SW 1271 (cell line): ENCODE data around the gene ANXA2R.
A peak's percentile ranks its signal among the peaks of the same experiment; 100 is the strongest.
"Not testable (repeated sequence)": the region's sequence is repeated elsewhere in the genome, so short reads cannot be mapped to it uniquely, and the experiment has no call there.

Source experiments
- DNase-seq, 2 experiments: peaks; one replicate each; lab custom pipeline; 2025; lab: John Stamatoyannopoulos, UW

Gene ANXA2R

GRCh38 chr5:43060020-43060419 lies 19.9 kb upstream of the ANXA2R start:
- not testable (repeated sequence) for DNase-seq

GRCh38 chr5:43055098-43055497 lies 15.0 kb upstream of the ANXA2R start:
- not testable (repeated sequence) for DNase-seq

- DNase-seq, result no peak
Measured at GRCh38 chr5:43051684-43052083, 11.6 kb upstream of the ANXA2R start.

GRCh38 chr5:43050384-43050783 lies 10.3 kb upstream of the ANXA2R start:
- no peak for DNase-seq

- no peak for DNase-seq
Measured at GRCh38 chr5:43049236-43049635, 9.1 kb upstream of the ANXA2R start.

GRCh38 chr5:43046474-43046873 lies 6.4 kb upstream of the ANXA2R start:
- DNase-seq, result no peak

GRCh38 chr5:43045236-43045635 lies 5.1 kb upstream of the ANXA2R start:
- DNase-seq, result no peak

- DNase-seq, result no peak
Measured at GRCh38 chr5:43044181-43044914, 4.2 kb upstream of the ANXA2R start.

GRCh38 chr5:43043400-43043756 lies 3.3 kb upstream of the ANXA2R start:
- DNase-seq, result no peak

DNA sequence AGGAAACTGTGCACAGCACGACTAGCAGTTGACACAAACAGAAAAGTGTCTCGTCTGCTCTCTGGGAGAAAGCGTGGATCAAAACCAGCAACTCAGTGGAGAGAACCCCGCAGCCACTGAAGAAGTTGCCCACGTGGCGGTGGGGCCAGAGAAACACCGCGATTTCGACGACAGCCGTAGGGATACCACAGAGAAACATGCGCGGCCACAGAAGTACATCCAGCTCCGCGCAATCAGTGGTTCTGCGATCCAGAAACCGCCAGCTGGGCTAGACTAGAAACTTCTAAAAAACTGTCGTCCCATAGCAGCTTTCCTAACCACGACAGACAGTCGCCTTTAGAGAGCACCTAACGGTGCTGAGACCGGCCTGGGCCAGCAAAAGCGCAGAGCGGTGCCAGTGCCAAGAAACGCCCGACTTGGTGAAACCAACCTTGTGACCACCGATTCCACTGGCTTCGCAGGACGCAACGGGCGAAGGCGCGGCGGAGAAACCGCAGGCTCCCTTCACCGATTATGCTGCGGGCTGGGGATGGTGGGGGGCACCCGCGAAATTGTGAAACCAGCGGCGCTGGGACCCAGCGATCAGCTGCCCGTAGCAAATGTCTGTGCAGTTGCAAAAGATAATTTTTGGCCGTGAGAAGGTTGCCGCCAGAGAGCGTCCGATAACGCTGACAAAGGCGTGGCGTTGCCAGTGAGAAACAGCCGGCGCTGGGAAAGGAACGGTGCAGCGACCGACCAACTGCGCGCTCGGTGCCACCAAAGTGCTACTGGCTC lies 2.7 kb upstream of the ANXA2R start:
- DNase-seq, result peak; percentile 80 to 85

DNA sequence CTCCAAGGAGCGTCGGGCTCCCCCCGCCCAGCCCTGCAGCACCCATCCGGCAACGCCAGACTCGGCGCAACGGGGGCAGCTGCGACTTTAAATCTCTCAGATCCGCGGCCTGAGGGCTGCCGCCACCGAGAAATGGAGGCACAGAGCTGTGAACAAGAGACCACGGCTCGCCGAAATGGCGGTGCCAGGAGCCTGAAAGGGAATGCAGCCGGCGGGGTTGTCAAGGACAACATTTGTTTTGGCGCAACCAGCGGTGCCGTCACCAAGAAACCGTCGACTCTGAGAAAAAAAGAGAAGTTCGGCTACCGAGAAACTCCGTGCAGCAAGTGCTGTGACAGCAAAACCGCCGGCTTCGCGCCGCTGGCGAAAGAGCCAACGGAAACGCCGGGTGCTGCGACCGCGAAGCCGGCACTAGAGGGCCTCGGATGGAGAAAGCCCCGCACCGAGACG lies 2.1 kb upstream of the ANXA2R start:
- peak; percentile 73 to 84 for DNase-seq

DNA sequence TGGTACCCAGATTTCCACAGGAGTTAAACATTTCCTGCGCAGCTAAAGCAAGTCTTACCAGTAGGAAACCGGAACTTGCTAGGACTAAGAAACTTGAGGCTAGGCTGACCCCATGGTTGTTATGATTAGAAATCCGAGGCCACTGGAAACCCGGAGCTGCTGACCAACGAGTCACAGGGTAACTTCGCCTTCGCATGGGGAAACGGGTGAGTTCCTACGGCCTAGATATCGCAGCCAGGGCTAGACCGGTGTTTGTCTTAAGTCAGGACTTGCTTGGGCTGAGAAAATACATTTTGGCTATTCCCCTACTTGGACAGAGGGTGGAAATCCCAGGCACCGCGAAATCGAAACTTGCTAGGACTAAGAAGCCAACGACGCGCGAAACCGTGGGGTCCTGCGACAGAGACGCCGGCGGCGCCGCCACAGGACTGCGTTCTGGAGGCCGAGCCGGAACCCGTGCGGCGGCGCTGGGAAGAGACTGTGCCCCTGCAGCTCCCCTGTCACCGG lies 1.6 kb upstream of the ANXA2R start:
- DNase-seq, result peak; percentile 82 to 91

- peak in 1 of 2 experiments; percentile 82 for DNase-seq
Measured at GRCh38 chr5:43041110-43041668, 1.1 kb upstream of the ANXA2R start.

GRCh38 chr5:43039471-43040286 lies 440 bp downstream of the ANXA2R start:
- DNase-seq, result peak; percentile 67 to 93

- no peak for DNase-seq
Measured at GRCh38 chr5:43039152-43039470, 1.0 kb downstream of the ANXA2R start.

DNA sequence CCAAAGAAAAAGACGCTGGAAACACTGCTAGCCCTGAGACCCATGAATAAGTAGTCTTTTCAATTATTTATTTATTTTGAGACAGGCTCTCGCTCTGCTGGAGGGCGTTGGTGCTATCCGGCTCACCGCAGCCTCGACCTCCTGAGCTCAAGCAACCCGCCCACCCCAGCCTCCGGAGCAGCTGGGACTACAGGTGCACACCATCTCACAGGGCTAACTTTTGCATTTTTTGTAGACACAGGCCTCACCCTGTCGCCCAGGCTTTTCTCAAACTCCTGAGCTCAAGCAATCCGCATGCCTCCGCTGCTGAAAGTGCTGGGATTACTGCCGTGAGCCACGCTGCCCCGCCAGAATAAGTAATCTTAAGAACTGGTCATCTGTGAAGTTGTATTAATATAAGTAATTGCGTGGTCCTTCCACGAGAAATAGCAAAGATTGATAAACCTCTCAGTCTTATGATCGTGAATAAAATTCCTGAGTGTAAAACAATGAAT lies 1.6 kb downstream of the ANXA2R start:
- DNase-seq, result no peak

DNA sequence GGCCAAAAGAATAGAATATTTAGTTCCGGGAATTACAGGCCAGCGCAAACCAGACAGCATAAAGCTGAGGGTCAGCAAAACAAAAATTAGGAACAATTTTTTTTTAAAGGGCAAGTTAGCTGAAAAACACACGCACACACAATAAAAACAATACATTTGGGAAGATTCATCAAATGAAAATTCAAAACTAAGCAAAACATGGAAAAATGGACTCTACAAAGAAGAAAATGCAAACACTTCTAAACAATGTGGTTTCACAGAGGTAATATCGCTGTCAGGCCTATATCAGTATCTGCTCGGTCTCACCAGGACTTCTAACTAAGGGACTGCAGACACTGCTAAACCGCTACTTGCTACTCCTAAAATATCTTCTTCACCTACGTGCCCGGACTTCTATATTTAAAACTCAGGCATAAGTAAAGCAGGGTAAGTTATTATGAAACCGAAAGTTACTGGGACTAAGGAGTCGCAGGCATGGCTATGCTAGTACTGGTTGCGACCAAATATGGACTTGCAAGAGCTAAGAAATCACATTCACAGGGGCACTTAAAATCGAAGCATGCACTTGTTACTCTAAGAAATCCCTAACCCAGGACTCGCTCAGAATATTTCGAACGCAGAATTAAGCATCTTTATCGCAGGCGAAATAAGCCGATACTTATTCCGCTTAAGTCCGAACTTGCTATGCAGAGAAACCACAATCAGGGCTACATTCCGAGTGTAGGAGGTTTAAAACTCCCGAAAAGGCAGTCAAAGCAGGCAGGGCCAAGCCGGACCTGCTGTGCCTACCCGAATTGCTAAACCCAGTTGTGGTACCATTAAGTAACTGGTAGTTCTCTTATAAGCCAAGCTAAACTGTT lies 2.3 kb downstream of the ANXA2R start:
- peak in 1 of 2 experiments; percentile 68 for DNase-seq

- DNase-seq, result peak in 1 of 2 experiments; percentile 19
Measured at GRCh38 chr5:43036856-43037635, 3.1 kb downstream of the ANXA2R start.

DNA sequence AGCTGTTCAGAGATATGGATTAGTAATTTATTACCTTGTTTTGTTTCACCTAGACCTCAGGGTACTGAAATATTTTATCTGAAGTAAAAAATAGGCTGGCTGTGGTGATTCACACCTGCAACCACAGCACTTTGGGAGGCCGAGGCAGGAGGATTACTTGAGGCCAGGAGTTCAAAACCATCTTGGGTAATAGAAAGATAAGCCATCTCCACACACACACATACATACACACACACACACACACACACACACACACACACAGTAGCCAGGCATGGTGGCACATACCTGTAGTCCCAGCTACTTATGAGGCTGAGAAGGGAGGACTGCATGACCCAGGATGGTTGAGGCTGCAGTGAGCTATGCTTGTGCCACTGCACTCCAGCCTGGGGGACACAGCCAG lies 3.7 kb downstream of the ANXA2R start:
- no peak for DNase-seq

DNA sequence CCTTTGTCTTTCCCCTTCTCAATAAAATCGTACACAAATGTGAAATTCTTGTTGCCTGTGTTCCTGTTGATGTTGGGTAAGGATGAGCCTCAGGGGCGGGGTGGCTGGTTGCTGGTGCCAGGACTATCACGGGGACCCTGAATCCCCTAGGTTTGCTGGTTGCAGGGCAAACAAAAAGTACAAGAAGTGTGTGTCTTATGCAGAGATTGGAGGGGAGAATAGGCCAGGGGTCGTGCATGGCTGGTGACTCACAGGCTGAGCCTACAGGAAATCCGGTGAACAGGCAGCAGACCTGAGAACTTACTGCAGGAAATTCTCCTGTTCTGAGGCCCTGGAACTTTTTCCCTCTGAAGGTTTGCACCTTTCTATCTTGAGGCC lies 5.5 kb downstream of the ANXA2R start:
- peak in 1 of 2 experiments; percentile 38 for DNase-seq
